K562 (cell line): ENCODE results near the gene MEF2D. TPM values are rescaled to one million over a fixed set of nuclear protein-coding genes. Genes with fewer than 3 reads are reported as not detected.

Source experiments
- CREM ChIP-seq: IDR thresholded peaks from 2 replicates; pipeline ENCODE4 v1.6.1; 2014; ENCODE audit warnings: antibody characterized with exemption, low read depth
- ILK ChIP-seq: fragments of 450-650 bp; IDR thresholded peaks from 2 replicates; pipeline ENCODE4 v1.6.1; 2016; ENCODE audit warnings: missing genetic modification characterization, low read depth, mild to moderate bottlenecking, missing compliant biosample characterization, moderate library complexity, borderline replicate concordance
- MAFG ChIP-seq: fragments of 450-650 bp; conservative IDR thresholded peaks from 2 replicates; pipeline ENCODE4 v1.6.1; 2016; ENCODE audit warnings: missing genetic modification characterization, missing compliant biosample characterization
- MCM2 ChIP-seq: fragments of 450-650 bp; IDR thresholded peaks from 2 replicates; pipeline ENCODE4 v1.6.1; 2017; ENCODE audit warnings: low read depth, mild to moderate bottlenecking
- MEIS2 ChIP-seq: fragments of 450-650 bp; IDR thresholded peaks from 2 replicates; pipeline ENCODE4 v1.6.1; 2014; ENCODE audit warnings: mild to moderate bottlenecking; ENCODE audit not compliant: partially characterized antibody
- MIER1 ChIP-seq: fragments of 450-650 bp; IDR thresholded peaks from 2 replicates; pipeline ENCODE4 v1.6.1; 2016; ENCODE audit warnings: antibody characterized with exemption, mild to moderate bottlenecking, low read depth
- NFE2L1 ChIP-seq: fragments of 450-650 bp; IDR thresholded peaks from 2 replicates; pipeline ENCODE4 v1.6.1; 2016; ENCODE audit warnings: missing genetic modification characterization, low read depth, mild to moderate bottlenecking, missing compliant biosample characterization, moderate library complexity, borderline replicate concordance
- PRMT5 ChIP-seq: sonication (generic); formaldehyde crosslinking; IDR thresholded peaks from 2 replicates; pipeline ENCODE4 v1.5.0; 2020; ENCODE audit warnings: missing genetic modification reagents
- RCOR1 ChIP-seq, 2 experiments: IDR thresholded peaks; 2 replicates each; pipeline ENCODE4 v1.6.1; 2012; ENCODE audit warnings: low read depth in 2 of 2, low read length in 2 of 2, borderline replicate concordance in 1 of 2, improper control_type of control experiment in 1 of 2
- YBX1 ChIP-seq: fragments of 450-650 bp; IDR thresholded peaks from 2 replicates; pipeline ENCODE4 v1.7.1; 2016; ENCODE audit warnings: mild to moderate bottlenecking
- ZNF316 ChIP-seq: fragments of 450-650 bp; IDR thresholded peaks from 2 replicates; pipeline ENCODE4 v1.6.1; 2016
- ZNF696 ChIP-seq: fragments of 250-450 bp; sonication (Bioruptor Pico); conservative IDR thresholded peaks from 2 replicates; pipeline ENCODE4 v1.4.0; 2020; ENCODE audit warnings: mild to moderate bottlenecking, moderate library complexity
- polyA plus RNA-seq, 8 experiments: library from polyadenylated mRNA; depleted of rRNA in 4 of 8; stranded (reverse) in 5 of 8; unstranded in 3 of 8; fragments of >200 nt; fragmentation: Nextera tagmentation in 2 of 8; fragmentation: Illumina TruSeq in 1 of 8; extraction: Ambion mirVana in 2 of 8; extraction: Trizol in 1 of 8; gene quantifications; 2 replicates each; pipeline versions ENCODE4 v1.2.1 to v1.2.3, GENCODE V29; 2011 to 2014; ENCODE audit warnings: inconsistent platforms in 1 of 8, missing spikeins in 1 of 8
- total RNA-seq, 7 experiments: library from RNA; depleted of rRNA in 6 of 7; stranded (reverse); fragments of >200 nt in 6 of 7; fragmentation: Illumina TruSeq in 2 of 7; extraction: Trizol in 2 of 7; gene quantifications; 2 replicates each; pipeline versions ENCODE4 v1.2.1 to v1.2.3, GENCODE V29; 2011 to 2021; ENCODE audit warnings: low replicate concordance in 1 of 7
- TF ChIP-seq, protein P1 (sequence below): fragments of 450-650 bp; formaldehyde crosslinking; IDR thresholded peaks from 2 replicates; pipeline ENCODE4 v1.4.0; 2022; ENCODE audit warnings: missing genetic modification characterization
- TF ChIP-seq, protein P2 (sequence below): sonication (generic); formaldehyde crosslinking; IDR thresholded peaks from 2 replicates; pipeline ENCODE4 v1.8.1; 2023; ENCODE audit warnings: missing genetic modification reagents, mild to moderate bottlenecking, borderline replicate concordance
- TF ChIP-seq, protein P3 (sequence below): fragments of 250-450 bp; sonication (Bioruptor Pico); IDR thresholded peaks from 2 replicates; pipeline ENCODE4 v1.9.0; 2021; ENCODE audit warnings: mild to moderate bottlenecking
- TF ChIP-seq, protein P4 (sequence below): fragments of 450-650 bp; formaldehyde crosslinking; IDR thresholded peaks from 2 replicates; pipeline ENCODE4 v1.4.0; 2022; ENCODE audit warnings: mild to moderate bottlenecking, moderate library complexity
- TF ChIP-seq, protein P5 (sequence below): sonication (generic); formaldehyde crosslinking; IDR thresholded peaks from 2 replicates; pipeline ENCODE4 v1.8.0; 2022; ENCODE audit warnings: mild to moderate bottlenecking, missing genetic modification reagents
- TF ChIP-seq, protein P6 (sequence below): fragments of 450-650 bp; conservative IDR thresholded peaks from 2 replicates; pipeline ENCODE4 v1.6.1; 2016; ENCODE audit warnings: missing genetic modification characterization, low read depth, mild to moderate bottlenecking, missing compliant biosample characterization, moderate library complexity

MEF2D gene
- total and polyA plus RNA-seq, 9 of the 15 experiments (the other 6 are each of a cell fraction or from before 2014, with no cell fraction given) = 0.10 to 19.5 (median 2.6) TPM

DNA sequence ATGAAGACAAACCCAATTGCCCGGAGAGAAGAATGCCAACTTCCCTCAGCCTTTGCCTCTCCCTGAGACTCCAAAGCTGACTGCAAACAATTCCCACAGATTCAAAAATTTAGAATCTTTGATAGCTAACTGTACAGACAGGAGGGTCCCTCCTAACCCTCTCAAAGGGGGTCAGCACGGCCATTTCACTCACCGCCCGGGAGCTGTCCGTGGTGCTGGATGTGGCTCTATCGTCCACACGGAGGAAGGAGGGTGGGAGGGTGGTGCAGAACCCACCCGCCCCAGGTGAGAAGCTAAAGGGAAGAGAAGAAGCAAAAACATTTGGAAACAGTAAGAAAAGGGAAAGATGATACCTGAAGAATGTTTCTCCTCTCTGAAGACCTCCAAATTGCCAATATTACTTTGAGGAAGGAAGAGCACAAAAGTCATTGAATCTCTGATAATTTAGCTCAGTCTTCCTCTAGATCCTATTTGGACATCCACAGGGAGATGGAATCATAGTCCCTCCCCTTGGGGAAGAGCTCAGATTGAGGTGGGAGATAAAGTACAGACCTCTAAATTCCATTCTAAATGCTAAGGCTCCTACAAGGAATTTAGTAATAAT, 86.0 kb downstream of the MEF2D start (continued):
- TF ChIP-seq MCM2 (no peak), ZNF696 (CRISPR knock-in tag) (no peak), ILK (tag) (no peak), PRMT5 (CRISPR knock-in tag) (peak; percentile 93), NFE2L1 (tag) (no peak), ZNF316 (no peak), CREM (0 out of 2 replicates have a peak, but pooled peaks have one; percentile 21), MAFG (tag) (no peak), YBX1 (no peak), MIER1 (peak; percentile 96), RCOR1 (IDR thresholded peaks at IDR 0.05; ENCODE audit: borderline replicate concordance in 1 of 2, low read depth in 2 of 2, low read length in 2 of 2) (no peak), MEIS2 (peak; percentile 65)
- TF ChIP-seq, protein P1, sequence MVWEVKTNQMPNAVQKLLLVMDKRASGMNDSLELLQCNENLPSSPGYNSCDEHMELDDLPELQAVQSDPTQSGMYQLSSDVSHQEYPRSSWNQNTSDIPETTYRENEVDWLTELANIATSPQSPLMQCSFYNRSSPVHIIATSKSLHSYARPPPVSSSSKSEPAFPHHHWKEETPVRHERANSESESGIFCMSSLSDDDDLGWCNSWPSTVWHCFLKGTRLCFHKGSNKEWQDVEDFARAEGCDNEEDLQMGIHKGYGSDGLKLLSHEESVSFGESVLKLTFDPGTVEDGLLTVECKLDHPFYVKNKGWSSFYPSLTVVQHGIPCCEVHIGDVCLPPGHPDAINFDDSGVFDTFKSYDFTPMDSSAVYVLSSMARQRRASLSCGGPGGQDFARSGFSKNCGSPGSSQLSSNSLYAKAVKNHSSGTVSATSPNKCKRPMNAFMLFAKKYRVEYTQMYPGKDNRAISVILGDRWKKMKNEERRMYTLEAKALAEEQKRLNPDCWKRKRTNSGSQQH (CRISPR knock-in tag) = no peak
- TF ChIP-seq, protein P2, sequence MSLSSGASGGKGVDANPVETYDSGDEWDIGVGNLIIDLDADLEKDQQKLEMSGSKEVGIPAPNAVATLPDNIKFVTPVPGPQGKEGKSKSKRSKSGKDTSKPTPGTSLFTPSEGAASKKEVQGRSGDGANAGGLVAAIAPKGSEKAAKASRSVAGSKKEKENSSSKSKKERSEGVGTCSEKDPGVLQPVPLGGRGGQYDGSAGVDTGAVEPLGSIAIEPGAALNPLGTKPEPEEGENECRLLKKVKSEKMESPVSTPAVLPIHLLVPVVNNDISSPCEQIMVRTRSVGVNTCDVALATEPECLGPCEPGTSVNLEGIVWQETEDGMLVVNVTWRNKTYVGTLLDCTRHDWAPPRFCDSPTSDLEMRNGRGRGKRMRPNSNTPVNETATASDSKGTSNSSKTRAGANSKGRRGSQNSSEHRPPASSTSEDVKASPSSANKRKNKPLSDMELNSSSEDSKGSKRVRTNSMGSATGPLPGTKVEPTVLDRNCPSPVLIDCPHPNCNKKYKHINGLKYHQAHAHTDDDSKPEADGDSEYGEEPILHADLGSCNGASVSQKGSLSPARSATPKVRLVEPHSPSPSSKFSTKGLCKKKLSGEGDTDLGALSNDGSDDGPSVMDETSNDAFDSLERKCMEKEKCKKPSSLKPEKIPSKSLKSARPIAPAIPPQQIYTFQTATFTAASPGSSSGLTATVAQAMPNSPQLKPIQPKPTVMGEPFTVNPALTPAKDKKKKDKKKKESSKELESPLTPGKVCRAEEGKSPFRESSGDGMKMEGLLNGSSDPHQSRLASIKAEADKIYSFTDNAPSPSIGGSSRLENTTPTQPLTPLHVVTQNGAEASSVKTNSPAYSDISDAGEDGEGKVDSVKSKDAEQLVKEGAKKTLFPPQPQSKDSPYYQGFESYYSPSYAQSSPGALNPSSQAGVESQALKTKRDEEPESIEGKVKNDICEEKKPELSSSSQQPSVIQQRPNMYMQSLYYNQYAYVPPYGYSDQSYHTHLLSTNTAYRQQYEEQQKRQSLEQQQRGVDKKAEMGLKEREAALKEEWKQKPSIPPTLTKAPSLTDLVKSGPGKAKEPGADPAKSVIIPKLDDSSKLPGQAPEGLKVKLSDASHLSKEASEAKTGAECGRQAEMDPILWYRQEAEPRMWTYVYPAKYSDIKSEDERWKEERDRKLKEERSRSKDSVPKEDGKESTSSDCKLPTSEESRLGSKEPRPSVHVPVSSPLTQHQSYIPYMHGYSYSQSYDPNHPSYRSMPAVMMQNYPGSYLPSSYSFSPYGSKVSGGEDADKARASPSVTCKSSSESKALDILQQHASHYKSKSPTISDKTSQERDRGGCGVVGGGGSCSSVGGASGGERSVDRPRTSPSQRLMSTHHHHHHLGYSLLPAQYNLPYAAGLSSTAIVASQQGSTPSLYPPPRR (CRISPR knock-in tag) = no peak
- TF ChIP-seq, protein P3, sequence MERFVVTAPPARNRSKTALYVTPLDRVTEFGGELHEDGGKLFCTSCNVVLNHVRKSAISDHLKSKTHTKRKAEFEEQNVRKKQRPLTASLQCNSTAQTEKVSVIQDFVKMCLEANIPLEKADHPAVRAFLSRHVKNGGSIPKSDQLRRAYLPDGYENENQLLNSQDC (CRISPR knock-in tag) = no peak
- TF ChIP-seq, protein P4, sequence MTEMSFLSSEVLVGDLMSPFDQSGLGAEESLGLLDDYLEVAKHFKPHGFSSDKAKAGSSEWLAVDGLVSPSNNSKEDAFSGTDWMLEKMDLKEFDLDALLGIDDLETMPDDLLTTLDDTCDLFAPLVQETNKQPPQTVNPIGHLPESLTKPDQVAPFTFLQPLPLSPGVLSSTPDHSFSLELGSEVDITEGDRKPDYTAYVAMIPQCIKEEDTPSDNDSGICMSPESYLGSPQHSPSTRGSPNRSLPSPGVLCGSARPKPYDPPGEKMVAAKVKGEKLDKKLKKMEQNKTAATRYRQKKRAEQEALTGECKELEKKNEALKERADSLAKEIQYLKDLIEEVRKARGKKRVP (CRISPR knock-in tag) = no peak
- TF ChIP-seq, protein P5, sequence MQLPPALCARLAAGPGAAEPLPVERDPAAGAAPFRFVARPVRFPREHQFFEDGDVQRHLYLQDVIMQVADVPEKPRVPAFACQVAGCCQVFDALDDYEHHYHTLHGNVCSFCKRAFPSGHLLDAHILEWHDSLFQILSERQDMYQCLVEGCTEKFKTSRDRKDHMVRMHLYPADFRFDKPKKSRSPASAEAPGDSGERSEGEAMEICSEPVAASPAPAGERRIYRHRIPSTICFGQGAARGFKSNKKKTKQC (CRISPR knock-in tag) = peak; percentile 78
- TF ChIP-seq, protein P6, sequence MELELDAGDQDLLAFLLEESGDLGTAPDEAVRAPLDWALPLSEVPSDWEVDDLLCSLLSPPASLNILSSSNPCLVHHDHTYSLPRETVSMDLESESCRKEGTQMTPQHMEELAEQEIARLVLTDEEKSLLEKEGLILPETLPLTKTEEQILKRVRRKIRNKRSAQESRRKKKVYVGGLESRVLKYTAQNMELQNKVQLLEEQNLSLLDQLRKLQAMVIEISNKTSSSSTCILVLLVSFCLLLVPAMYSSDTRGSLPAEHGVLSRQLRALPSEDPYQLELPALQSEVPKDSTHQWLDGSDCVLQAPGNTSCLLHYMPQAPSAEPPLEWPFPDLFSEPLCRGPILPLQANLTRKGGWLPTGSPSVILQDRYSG = peak; percentile 61; the same call in 1 of the 2 replicates
